Natural killer cell (primary cell): ENCODE measurements around the gene TCF23. TPM values are rescaled to one million over a fixed set of nuclear protein-coding genes. Genes with fewer than 3 reads are reported as not detected.

Experiments used
- ATAC-seq, 3 donors: fragments of 150-1000 bp in 2 of 3; fragments of 200-7000 bp in 1 of 3; cut with Tn5 transposase; 1 replicate in 1 of 3; 2 replicates in 2 of 3; pipeline ENCODE4 v1.10.0; 2021; ENCODE audit warnings: mild to moderate bottlenecking in 2 of 3, moderate library complexity in 2 of 3
- DNase-seq, 2 donors: peaks; one replicate each; pipeline versions ENCODE4 v3.0.0 to v3.0.0-alpha.2; 2013 to 2021; ENCODE audit warnings: mixed read lengths in 1 of 2
- H3K27ac ChIP-seq: one replicate; pipeline ENCODE4 v1.5.1; 2013; ENCODE audit warnings: mild to moderate bottlenecking, low read length
- H3K27me3 ChIP-seq: one replicate; pipeline ENCODE4 v1.6.1; 2013; ENCODE audit warnings: low read length; ENCODE audit not compliant: control insufficient read depth, insufficient read depth
- H3K36me3 ChIP-seq: one replicate; pipeline ENCODE4 v1.6.1; 2013; ENCODE audit warnings: low read length; ENCODE audit not compliant: control insufficient read depth, insufficient read depth
- H3K4me1 ChIP-seq: one replicate; pipeline ENCODE4 v1.6.1; 2013; ENCODE audit warnings: low read length; ENCODE audit not compliant: control insufficient read depth, insufficient read depth
- H3K4me3 ChIP-seq: one replicate; pipeline ENCODE4 v1.5.1; 2013; ENCODE audit warnings: low read length
- H3K9me3 ChIP-seq: one replicate; pipeline ENCODE4 v1.6.1; 2013; ENCODE audit warnings: low read length; ENCODE audit not compliant: control insufficient read depth, insufficient read depth
- H3K27ac Mint-ChIP-seq, 2 donors: one replicate each; pipeline ENCODE4 v1.8.0; 2022; ENCODE audit warnings: mild to moderate bottlenecking in 2 of 2, mixed read lengths in 2 of 2, moderate library complexity in 1 of 2
- H3K27me3 Mint-ChIP-seq, 2 donors: one replicate each; pipeline ENCODE4 v1.8.0; 2022; ENCODE audit warnings: low read depth in 2 of 2, mixed read lengths in 2 of 2
- H3K36me3 Mint-ChIP-seq: one replicate; pipeline ENCODE4 v1.8.0; 2022; ENCODE audit warnings: mixed read lengths
- H3K4me1 Mint-ChIP-seq, 2 donors: one replicate each; pipeline ENCODE4 v1.8.0; 2022; ENCODE audit warnings: mixed read lengths in 2 of 2
- H3K4me3 Mint-ChIP-seq: one replicate; pipeline ENCODE4 v1.8.0; 2022; ENCODE audit warnings: mild to moderate bottlenecking, moderate library complexity, mixed read lengths
- H3K9me3 Mint-ChIP-seq, 2 donors: one replicate each; pipeline ENCODE4 v1.8.0; 2022; ENCODE audit warnings: mixed read lengths in 2 of 2
- CTCF ChIP-seq: fragments of 200-600 bp; IDR thresholded peaks from one replicate; pipeline ENCODE4 v1.8.0; 2022; ENCODE audit warnings: antibody characterized with exemption
- WGBS: methylation state at CpG from one replicate; pipeline ENCODE4 v1.1.7; 2013; ENCODE audit warnings: missing lambda C conversion rate; ENCODE audit not compliant: insufficient coverage; 5-methylcytosine and 5-hydroxymethylcytosine counted together
- intact Hi-C: fragments of 100-400 bp; cut with micrococcal nuclease; formaldehyde crosslinking; loops from one replicate; pipeline ENCODE4 v1.14.2; 2022
- total RNA-seq, 4 donors: library from RNA; stranded (reverse); fragments of 120-200 nt in 1 of 4; gene quantifications; one replicate each; pipeline versions ENCODE4 v1.2.3 to v1.2.4, GENCODE V29; 2013 to 2022

The TCF23 gene
- total RNA-seq, 3 donors from 2014 or later (not counting 1 experiment from before 2014, with no cell fraction given): not detected

DNA sequence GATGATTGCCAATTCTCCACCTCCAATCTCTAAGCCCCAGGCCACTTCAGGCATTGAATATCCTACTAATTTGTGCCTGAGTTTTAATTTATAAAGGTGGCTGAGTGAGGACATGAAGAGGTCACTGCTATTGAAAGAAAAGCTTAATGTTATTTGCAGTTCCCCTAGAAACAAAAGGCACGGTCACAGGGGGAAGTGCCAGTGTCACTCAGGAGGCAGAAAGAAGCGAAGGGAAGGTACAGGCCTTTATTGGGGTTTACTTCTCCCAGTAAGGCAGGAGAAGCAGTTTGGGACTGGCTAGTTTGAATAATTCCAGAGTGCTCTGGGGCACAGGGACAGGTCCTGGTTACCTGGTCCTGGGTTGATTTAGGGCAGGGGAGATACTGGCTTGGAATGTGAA is 26.9 kb upstream of the TCF23 start:
- Histone ChIP-seq H3K4me3 (no peak overlapping the region), H3K9me3 (no peaks in the 10 kb centered on the region), H3K27me3 (peaks cover 9% of the 10 kb centered on the region), H3K27ac (no peak overlapping the region), H3K36me3 (no peaks in the 10 kb centered on the region), H3K4me1 (peaks cover 24% of the 10 kb centered on the region)
- WGBS: 80% methylated on average over 2 of the region's 2 CpGs
- H3K27ac Mint-ChIP-seq: no peak overlapping the region
- peak overlapping the region; percentile 22 for H3K4me3 Mint-ChIP-seq
- DNase-seq (no peak), ATAC-seq (no peak)
- H3K9me3 Mint-ChIP-seq: no peaks in the 10 kb centered on the region
- no peaks in the 10 kb centered on the region for H3K36me3 Mint-ChIP-seq
- peaks cover 13 to 23% of the 10 kb centered on the region in 2 donors for H3K27me3 Mint-ChIP-seq
- no peak for TF ChIP-seq CTCF
- intact Hi-C loops: no loop called here
- peaks cover 9 to 18% of the 10 kb centered on the region in 2 donors for H3K4me1 Mint-ChIP-seq

DNA sequence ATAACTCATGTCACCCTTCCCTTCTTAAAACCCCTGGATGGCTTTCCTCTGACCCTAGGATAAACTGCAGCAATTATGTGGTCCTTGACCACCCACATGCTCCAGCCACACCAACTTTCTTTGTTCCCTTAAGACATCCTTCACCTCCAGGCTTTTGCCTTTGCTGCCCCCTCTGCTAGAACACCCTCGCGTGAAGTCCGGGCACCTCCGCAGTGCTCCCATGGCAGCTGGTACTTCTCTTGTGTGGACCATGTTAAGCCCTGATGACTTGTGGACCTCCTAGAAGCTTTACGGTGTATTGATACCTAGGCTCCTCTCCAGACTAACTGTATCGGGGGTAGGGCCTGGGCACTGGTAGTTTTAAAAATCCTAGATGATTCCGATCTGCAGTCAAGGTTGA is 26.0 kb upstream of the TCF23 start:
- no peak for ATAC-seq
- 96% methylated on average over 7 of the region's 7 CpGs for WGBS
- Mint-ChIP-seq H3K27me3 (peaks cover 13 to 16% of the 10 kb centered on the region in 2 donors), H3K9me3 (no peaks in the 10 kb centered on the region), H3K36me3 (no peaks in the 10 kb centered on the region), H3K27ac (peak overlapping the region; percentile 77 to 84), H3K4me3 (peak overlapping the region; percentile 90), H3K4me1 (peaks cover 9 to 18% of the 10 kb centered on the region in 2 donors)
- no peaks in the 10 kb centered on the region for H3K36me3 ChIP-seq
- no peaks in the 10 kb centered on the region for H3K9me3 ChIP-seq
- TF ChIP-seq CTCF: no peak
- H3K27me3 ChIP-seq: peaks cover 9% of the 10 kb centered on the region
- no peak for DNase-seq
- H3K4me3 ChIP-seq: peak overlapping the region; percentile 71
- peaks cover 24% of the 10 kb centered on the region for H3K4me1 ChIP-seq
- intact Hi-C loops: loop anchor here (1.0 kb wide), 1 partner anchor 12 kb away; the partner anchor contains the start of gene PREB
- peak overlapping the region; percentile 68 for H3K27ac ChIP-seq

- peaks cover 12 to 13% of the 10 kb centered on the region in 2 donors for H3K27me3 Mint-ChIP-seq
- Histone ChIP-seq H3K27me3 (peaks cover 4% of the 10 kb centered on the region), H3K36me3 (no peaks in the 10 kb centered on the region), H3K4me3 (peak within 1 kb of the TSS; percentile 71), H3K27ac (peak within 1 kb of the TSS; percentile 68), H3K4me1 (peaks cover 19% of the 10 kb centered on the region), H3K9me3 (no peaks in the 10 kb centered on the region)
- peaks cover 9 to 18% of the 10 kb centered on the region in 2 donors for H3K4me1 Mint-ChIP-seq
- H3K9me3 Mint-ChIP-seq: no peaks in the 10 kb centered on the region
- 8% methylated on average over 47 of the region's 47 CpGs for WGBS
- no peak for TF ChIP-seq CTCF
- H3K27ac Mint-ChIP-seq: peak within 1 kb of the TSS; percentile 77 to 84
- DNase-seq (peak; percentile 63 to 77), ATAC-seq (peak; percentile 88 to 90 (median 89))
- intact Hi-C loops: loop anchor here (1.0 kb wide), 1 partner anchor 11 kb away; the partner anchor contains the start of gene PREB
- peak within 1 kb of the TSS; percentile 90 for H3K4me3 Mint-ChIP-seq
- no peaks in the 10 kb centered on the region for H3K36me3 Mint-ChIP-seq
Measured at GRCh38 chr2:27123302-27124150, 25.3 kb upstream of the TCF23 start, which contains the start of gene ABHD1. Gene ABHD1, plus strand, starts transcription at chr2:27123815. Its CDS starts 134 bp downstream, at chr2:27123949.
